GM19463 (cell line): ENCODE results near the gene ATG12.
"Not testable (repeated sequence)": the region's sequence is repeated elsewhere in the genome, so short reads cannot be mapped to it uniquely, and the experiment has no call there.

Experiments used
- ATAC-seq: cut with Tn5 transposase; IDR thresholded peaks from one replicate; pipeline ENCODE4 v1.9.1; 2021; ENCODE audit warnings: mild to moderate bottlenecking, moderate library complexity; ENCODE audit not compliant: unreplicated experiment

ATG12 gene

GRCh38 chr5:115843444-115844130 lies 2.2 kb upstream of the ATG12 start:
- no peak for ATAC-seq

- ATAC-seq, result no peak
Measured at GRCh38 chr5:115842952-115843351, 1.6 kb upstream of the ATG12 start.

GRCh38 chr5:115842089-115842935 lies 947 bp upstream of the ATG12 start:
- peak; percentile 22 for ATAC-seq

DNA sequence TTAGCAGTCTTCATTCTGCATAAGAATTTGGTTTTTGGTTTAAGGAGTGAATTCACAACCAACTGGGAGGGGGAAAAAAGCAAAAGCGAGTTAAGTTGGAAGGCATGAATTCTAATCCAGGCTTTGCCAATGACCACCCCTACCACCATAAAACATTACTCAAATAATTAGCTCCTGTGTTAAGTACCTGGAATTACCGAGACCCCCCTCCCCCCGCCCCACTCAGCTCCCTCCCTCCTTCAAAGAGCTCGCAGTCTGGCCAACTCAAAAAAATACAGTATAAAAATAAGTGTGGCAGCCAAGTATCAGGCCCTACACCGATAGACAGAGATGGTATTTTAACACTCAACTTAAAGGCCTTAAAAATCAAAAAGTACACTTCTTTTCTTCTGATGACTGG lies 492 bp downstream of the ATG12 start:
- ATAC-seq, result no peak

DNA sequence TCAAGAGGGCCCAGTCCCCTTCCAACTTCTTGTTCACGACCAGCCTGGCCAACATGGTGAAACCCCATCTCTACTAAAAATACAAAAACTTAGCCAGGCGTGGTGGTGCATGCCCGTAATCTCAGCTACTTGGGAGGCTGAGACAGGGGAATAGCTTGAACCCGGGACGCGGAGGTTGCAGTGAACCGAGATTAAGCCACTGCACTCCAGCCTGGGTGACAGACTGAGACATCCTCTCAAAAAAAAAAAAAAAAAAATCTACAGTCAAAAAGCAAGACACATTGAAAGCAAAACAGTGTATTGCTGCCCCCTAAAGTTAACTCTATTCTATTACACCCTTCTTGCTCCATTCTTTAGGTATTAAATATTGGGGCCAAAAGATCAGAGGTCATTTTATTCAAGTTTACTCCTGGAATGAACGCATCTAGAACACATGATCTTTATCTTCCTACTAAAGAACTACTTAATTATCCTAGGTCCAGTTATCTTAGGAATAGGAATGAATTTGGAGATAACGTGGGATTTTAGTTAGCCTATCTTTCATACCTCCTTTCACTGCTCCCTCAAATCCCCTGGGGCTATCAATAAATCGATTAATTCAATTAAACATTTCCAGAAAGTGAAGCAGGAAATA lies 2.4 kb downstream of the ATG12 start:
- no peak for ATAC-seq

GRCh38 chr5:115835481-115835880 lies 5.9 kb downstream of the ATG12 start:
- no peak for ATAC-seq

DNA sequence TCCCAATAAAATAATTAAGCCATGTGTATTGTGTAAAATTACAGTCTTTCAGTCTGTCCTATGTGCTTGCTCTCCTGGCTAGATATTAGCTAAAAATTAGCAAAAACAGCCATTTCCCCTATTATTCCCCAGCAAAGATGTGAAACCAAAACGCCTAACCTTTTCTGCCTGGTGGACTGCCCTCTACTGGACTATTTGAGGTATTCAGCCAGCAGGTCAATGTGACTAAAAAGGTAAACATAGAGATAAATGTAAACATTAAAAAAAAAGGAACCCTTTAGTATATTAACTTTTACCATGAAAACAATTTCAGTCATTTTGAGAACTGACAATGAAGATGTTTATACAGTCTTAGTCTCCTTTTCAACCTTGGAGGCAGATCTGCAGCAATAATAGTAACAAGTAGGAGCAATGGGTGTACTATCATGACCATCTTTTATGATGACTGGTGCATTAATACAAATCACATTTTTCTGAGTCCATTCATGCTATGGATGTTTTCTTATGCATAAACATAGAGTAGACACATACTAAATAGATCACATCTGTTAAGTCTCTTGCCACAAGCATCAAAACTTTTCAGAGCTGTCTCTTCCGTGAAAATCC lies 10.1 kb downstream of the ATG12 start:
- ATAC-seq, result peak; percentile 85

- no peak for ATAC-seq
Measured at GRCh38 chr5:115829913-115830312, 11.5 kb downstream of the ATG12 start.

DNA sequence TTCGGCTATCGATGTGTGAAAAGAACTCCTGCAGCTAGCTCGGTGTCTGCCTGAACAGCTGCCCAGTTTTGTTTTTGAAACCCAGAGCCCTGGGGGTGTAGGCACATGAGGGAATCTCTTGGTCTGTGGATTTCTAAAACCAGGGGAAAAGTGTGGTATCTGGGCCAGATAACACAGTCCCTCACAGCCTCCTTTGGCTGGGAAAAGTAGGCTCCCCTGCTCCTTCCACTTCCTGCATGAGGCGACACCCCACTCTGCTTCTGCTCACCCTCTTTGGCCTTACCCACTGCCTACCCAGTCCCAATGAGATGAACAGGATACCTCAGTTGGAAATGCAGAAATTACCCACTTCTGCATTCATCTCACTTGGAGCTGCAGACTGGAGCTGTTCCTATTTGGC lies 15.4 kb downstream of the ATG12 start:
- ATAC-seq, result no peak

DNA sequence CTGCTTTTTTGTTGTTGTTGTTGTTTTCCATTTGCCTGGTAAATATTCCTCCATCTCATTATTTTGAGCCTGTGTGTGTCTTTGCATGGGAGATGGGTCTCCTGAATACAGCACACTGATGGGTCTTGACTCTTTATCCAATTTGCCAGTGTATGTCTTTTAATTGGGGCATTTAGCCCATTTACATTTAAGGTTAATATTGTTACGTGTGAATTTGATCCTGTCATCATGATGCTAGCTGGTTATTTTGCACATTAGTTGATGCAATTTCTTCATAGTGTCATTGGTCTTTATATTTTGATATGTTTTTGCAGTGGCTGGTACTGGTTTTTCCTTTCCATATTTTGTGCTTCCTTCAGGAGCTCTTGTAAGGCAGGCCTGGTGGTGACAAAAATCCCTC lies 16.4 kb downstream of the ATG12 start:
- not testable (repeated sequence) for ATAC-seq

DNA sequence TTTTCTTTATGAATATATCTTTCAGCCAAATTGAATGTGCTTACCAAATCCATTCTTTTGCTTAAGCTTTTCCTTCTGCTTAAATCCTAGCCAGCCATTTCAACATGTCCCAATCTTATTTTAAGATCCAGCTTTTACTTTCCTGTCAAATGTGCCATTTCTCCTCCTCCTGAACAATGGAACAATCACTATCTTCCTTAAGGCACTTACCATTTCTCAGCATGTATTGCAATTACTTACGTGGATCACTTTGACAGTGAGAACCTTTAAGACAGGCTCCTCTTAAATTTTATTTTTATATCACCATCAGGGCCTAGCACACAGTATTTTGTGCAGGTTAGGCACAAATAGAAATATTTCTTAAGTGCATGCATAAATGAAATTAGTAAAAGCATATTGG lies 20.5 kb downstream of the ATG12 start:
- no peak for ATAC-seq

GRCh38 chr5:115818821-115819220 lies 22.5 kb downstream of the ATG12 start:
- ATAC-seq, result no peak

DNA sequence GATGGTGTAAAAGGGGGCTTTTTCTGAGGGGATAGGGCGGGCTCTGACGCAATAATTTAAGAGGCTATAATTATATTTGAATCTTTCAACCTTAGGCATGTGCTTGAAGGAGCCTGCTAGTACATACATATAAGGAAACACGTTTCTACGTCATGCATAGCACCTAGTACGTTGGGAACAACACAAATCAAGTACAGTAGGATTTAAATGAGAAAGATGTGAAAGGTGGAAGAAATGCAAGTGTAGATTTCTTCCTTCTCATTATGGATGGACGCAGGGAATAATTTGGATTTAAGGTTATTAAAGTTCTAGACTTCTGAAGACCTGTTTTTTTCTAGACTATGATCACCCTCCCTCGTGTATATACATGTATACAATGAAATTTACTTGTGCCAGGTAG lies 24.0 kb downstream of the ATG12 start:
- no peak for ATAC-seq

DNA sequence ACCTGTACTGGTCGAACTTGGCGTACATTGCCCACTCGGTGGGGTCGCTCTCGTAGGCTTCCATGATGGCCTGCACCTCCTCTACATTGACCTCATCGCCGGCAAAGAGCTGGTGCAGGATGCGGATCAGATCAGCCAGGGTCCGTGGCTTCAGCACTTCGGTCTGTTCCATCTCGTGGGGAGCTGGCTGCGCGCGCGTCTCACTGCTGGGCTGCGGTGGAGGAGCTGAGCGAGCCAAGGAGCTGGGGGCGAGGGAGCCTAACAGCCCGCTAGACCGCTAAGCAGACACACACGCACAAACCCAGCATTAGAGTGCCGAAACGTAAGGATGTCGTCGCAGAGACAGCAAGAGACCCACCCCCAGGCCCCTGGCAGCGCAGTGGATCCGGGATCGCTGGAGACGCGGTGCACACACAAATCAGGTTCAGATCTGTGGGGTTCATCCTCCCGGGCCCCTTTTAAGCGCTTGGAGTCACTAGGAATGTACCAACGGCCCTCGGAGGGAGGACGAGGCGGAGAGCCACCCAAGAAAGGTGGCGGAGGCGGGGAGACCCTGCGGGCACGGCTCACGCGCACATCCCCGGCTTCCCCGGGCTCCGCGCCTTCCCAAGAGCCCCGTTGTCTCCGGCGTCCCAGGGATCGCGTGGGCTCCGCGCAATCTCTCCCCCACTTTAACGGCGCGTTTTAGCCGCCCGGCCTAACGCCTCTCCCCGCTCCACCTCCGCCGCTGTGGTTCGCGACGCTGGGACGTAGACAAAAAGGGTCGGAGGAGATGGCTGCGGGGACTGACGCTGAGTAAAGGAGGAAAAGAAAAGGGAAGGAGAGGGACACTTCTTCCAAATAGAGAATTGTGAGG lies 24.9 kb downstream of the ATG12 start, which contains the start of gene CDO1:
Gene CDO1 (minus strand): TSS at position 434 of the 856 bp plus-strand sequence. CDS start 262 bp downstream, at position 172.
- ATAC-seq, result no peak

GRCh38 chr5:115815693-115816225 lies 25.6 kb downstream of the ATG12 start:
- no peak for ATAC-seq

DNA sequence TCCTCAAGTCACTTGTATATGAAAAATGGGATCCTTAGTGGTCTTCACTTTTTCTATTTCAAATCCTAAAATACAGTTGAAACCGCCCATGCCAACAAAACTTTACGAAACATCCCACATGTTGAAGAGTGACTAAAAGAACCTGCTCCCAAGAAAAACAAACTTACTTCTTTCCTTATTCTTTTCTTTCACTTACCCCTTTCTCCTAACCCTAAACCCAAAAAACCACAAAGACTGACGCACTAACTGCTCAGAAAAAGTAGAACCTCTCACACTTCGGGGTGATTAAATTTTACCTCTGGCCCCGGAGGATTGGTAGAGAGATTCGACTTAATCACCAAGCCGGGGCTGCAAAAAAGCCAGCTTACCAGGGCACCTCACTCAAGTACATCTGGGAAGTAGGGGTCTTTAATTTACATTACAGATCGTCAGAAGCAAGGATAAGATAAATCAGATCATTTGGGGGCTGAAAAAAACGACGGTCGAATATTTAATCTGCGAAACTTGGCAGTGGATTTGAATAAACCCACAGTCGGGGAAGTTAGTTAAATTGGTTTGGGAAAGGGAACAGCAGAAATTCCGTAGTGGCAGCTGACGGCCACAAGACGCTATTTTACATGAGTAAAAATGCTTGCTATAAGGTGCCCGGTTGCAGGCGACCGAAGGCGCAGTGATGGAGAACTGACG lies 26.2 kb downstream of the ATG12 start:
- ATAC-seq, result no peak

GRCh38 chr5:115813719-115814118 lies 27.6 kb downstream of the ATG12 start:
- ATAC-seq, result no peak

DNA sequence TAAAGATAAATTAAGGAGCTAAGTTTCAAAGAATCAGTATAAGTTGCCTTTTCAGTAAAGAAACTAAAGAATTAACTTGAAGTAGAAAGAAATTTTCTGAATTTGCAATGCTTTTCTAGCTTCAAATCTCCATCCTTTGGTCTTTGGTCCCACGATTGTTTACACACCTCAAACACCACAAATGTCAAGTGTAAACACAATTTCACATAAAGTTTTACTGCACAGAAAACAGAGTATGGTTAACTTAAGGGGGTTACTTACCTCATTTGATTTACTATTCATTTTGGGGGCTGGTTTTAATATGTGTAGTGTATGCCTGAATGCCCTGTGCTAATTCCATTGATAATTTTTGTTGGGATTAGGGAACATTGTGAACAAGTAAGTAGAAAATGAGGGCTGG lies 29.0 kb downstream of the ATG12 start:
- ATAC-seq, result no peak

GRCh38 chr5:115811406-115811805 lies 30.0 kb downstream of the ATG12 start:
- ATAC-seq, result no peak

DNA sequence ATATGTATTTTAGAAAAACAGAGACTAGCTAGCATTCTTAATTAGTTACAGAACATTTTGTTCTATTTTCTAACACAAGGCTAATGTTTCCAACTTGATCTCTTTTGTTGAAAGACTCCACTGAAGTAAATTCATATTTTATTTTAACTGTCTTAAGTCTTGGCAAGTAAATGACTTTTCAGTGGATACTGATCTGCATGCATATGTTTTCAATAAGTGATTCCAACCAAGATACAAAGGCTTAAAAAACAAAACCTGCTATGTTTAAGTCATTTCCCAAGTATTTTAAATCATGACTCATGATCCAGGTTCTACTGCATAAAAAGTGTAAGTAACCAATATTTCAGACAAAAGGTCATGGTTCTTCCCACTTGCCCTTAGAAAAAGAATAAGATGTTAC lies 30.6 kb downstream of the ATG12 start:
- ATAC-seq, result no peak
